Stimulated activated naive B cell treated with anti-CD40 and anti-IgM and Interleukin-4, amounts not matched to agents 10 μg/mL and 1 μg/mL and 100 μg/mL, for 72 hours (primary cell): ENCODE measurements around the gene NFYC.

Source experiments
- ATAC-seq, 2 donors: fragments of 150-1000 bp; cut with Tn5 transposase; replicated peaks; 2 replicates each; pipeline ENCODE4 v1.10.0; 2021; ENCODE audit warnings: moderate library complexity in 1 of 2
- DNase-seq: peaks from one replicate; pipeline ENCODE4 v3.0.0; 2021
- H3K27ac Mint-ChIP-seq: one replicate; pipeline ENCODE4 v1.8.0; 2022; ENCODE audit warnings: mild to moderate bottlenecking, mixed read lengths
- H3K27me3 Mint-ChIP-seq, 2 donors: one replicate each; pipeline ENCODE4 v1.8.0; 2022; ENCODE audit warnings: mixed read lengths in 2 of 2
- H3K36me3 Mint-ChIP-seq, 2 donors: one replicate each; pipeline ENCODE4 v1.8.0; 2022; ENCODE audit warnings: mixed read lengths in 2 of 2, mild to moderate bottlenecking in 1 of 2
- H3K4me1 Mint-ChIP-seq, 2 donors: one replicate each; pipeline ENCODE4 v1.8.0; 2022; ENCODE audit warnings: mixed read lengths in 2 of 2, mild to moderate bottlenecking in 1 of 2
- H3K4me3 Mint-ChIP-seq, 2 donors: one replicate each; pipeline ENCODE4 v1.8.0; 2022; ENCODE audit warnings: mild to moderate bottlenecking in 2 of 2, mixed read lengths in 2 of 2, moderate library complexity in 1 of 2
- H3K9me3 Mint-ChIP-seq, 2 donors: one replicate each; pipeline ENCODE4 v1.8.0; 2022; ENCODE audit warnings: mixed read lengths in 2 of 2, mild to moderate bottlenecking in 1 of 2

The NFYC gene

GRCh38 chr1:40786995-40787705 is 95.6 kb downstream of the NFYC start:
- no peak for ATAC-seq
- H3K4me3 Mint-ChIP-seq, result no peak overlapping the region
- peaks cover 46 to 54% of the 10 kb centered on the region in 2 donors for H3K27me3 Mint-ChIP-seq
- peaks cover 2 to 11% of the 10 kb centered on the region in 2 donors for H3K36me3 Mint-ChIP-seq
- peaks cover 10 to 23% of the 10 kb centered on the region in 2 donors for H3K4me1 Mint-ChIP-seq
- DNase-seq, result no peak
- H3K27ac Mint-ChIP-seq, result no peak overlapping the region
- no peaks in the 10 kb centered on the region for H3K9me3 Mint-ChIP-seq

GRCh38 chr1:40787737-40788560 is 96.4 kb downstream of the NFYC start:
- H3K36me3 Mint-ChIP-seq, result peaks cover 2 to 11% of the 10 kb centered on the region in 2 donors
- DNase-seq (no peak), ATAC-seq (no peak)
- peaks cover 8 to 15% of the 10 kb centered on the region in 2 donors for H3K4me1 Mint-ChIP-seq
- no peak overlapping the region for H3K4me3 Mint-ChIP-seq
- H3K27ac Mint-ChIP-seq, result no peak overlapping the region
- peaks cover 42 to 47% of the 10 kb centered on the region in 2 donors for H3K27me3 Mint-ChIP-seq
- H3K9me3 Mint-ChIP-seq, result no peaks in the 10 kb centered on the region

- H3K27me3 Mint-ChIP-seq, result peaks cover 41% of the 10 kb centered on the region in 2 donors
- H3K27ac Mint-ChIP-seq, result no peak overlapping the region
- no peak overlapping the region for H3K4me3 Mint-ChIP-seq
- DNase-seq (no peak), ATAC-seq (no peak)
- H3K36me3 Mint-ChIP-seq, result peaks cover 2 to 7% of the 10 kb centered on the region in 2 donors
- no peaks in the 10 kb centered on the region for H3K9me3 Mint-ChIP-seq
- peaks cover 3 to 9% of the 10 kb centered on the region in 2 donors for H3K4me1 Mint-ChIP-seq
Observed at GRCh38 chr1:40788561-40789341, 97.2 kb downstream of the NFYC start.

GRCh38 chr1:40789342-40789598 is 97.8 kb downstream of the NFYC start:
- Mint-ChIP-seq H3K4me1 (peaks cover 3 to 7% of the 10 kb centered on the region in 2 donors), H3K4me3 (no peak overlapping the region), H3K27ac (no peak overlapping the region), H3K9me3 (no peaks in the 10 kb centered on the region), H3K36me3 (peaks cover 2 to 7% of the 10 kb centered on the region in 2 donors), H3K27me3 (peaks cover 38 to 40% of the 10 kb centered on the region in 2 donors)
- DNase-seq (no peak), ATAC-seq (no peak)

GRCh38 chr1:40789661-40790430 is 98.3 kb downstream of the NFYC start:
- H3K4me1 Mint-ChIP-seq, result peaks cover 0 to 2% of the 10 kb centered on the region in 2 donors
- H3K4me3 Mint-ChIP-seq, result no peak overlapping the region
- DNase-seq (no peak), ATAC-seq (no peak)
- peaks cover 33 to 34% of the 10 kb centered on the region in 2 donors for H3K27me3 Mint-ChIP-seq
- peaks cover 2 to 7% of the 10 kb centered on the region in 2 donors for H3K36me3 Mint-ChIP-seq
- no peak overlapping the region for H3K27ac Mint-ChIP-seq
- H3K9me3 Mint-ChIP-seq, result no peaks in the 10 kb centered on the region

GRCh38 chr1:40792036-40792435 is 100.5 kb downstream of the NFYC start:
- Mint-ChIP-seq H3K27ac (no peak overlapping the region), H3K4me1 (peaks cover 10 to 12% of the 10 kb centered on the region in 2 donors), H3K36me3 (no peaks in the 10 kb centered on the region), H3K27me3 (peaks cover 13 to 16% of the 10 kb centered on the region in 2 donors), H3K4me3 (no peak overlapping the region), H3K9me3 (no peaks in the 10 kb centered on the region)
- DNase-seq (no peak), ATAC-seq (no peak)

GRCh38 chr1:40793617-40794016 is 102.1 kb downstream of the NFYC start:
- DNase-seq (no peak), ATAC-seq (no peak)

GRCh38 chr1:40794048-40794447 is 102.5 kb downstream of the NFYC start:
- no peak for DNase-seq
- peaks cover 8 to 12% of the 10 kb centered on the region in 2 donors for H3K27me3 Mint-ChIP-seq
- no peak overlapping the region for H3K27ac Mint-ChIP-seq

More at GRCh38 chr1:40793617-40794016, 102.1 kb downstream of the NFYC start:
- Mint-ChIP-seq H3K27ac (no peak overlapping the region), H3K9me3 (no peaks in the 10 kb centered on the region), H3K4me1 (peaks cover 13 to 18% of the 10 kb centered on the region in 2 donors), H3K27me3 (peaks cover 8 to 12% of the 10 kb centered on the region in 2 donors), H3K4me3 (no peak overlapping the region), H3K36me3 (no peaks in the 10 kb centered on the region)

GRCh38 chr1:40794974-40795715 is 103.6 kb downstream of the NFYC start:
- Mint-ChIP-seq H3K27me3 (peaks cover 8 to 12% of the 10 kb centered on the region in 2 donors), H3K4me3 (no peak overlapping the region), H3K27ac (no peak overlapping the region), H3K36me3 (no peaks in the 10 kb centered on the region), H3K9me3 (no peaks in the 10 kb centered on the region), H3K4me1 (peaks cover 13 to 18% of the 10 kb centered on the region in 2 donors)
- ATAC-seq (peak in 1 of 2 donors; percentile 16), DNase-seq (no peak)

More at GRCh38 chr1:40794048-40794447, 102.5 kb downstream of the NFYC start:
- no peak for ATAC-seq
- Mint-ChIP-seq H3K36me3 (no peaks in the 10 kb centered on the region), H3K4me3 (no peak overlapping the region), H3K4me1 (peaks cover 13 to 18% of the 10 kb centered on the region in 2 donors), H3K9me3 (no peaks in the 10 kb centered on the region)

GRCh38 chr1:40795811-40796586 is 104.5 kb downstream of the NFYC start:
- ATAC-seq (peak; percentile 36 to 68), DNase-seq (no peak)
- peaks cover 5 to 12% of the 10 kb centered on the region in 2 donors for H3K27me3 Mint-ChIP-seq
- H3K36me3 Mint-ChIP-seq, result no peaks in the 10 kb centered on the region
- H3K4me3 Mint-ChIP-seq, result no peak overlapping the region
- H3K9me3 Mint-ChIP-seq, result no peaks in the 10 kb centered on the region
- H3K4me1 Mint-ChIP-seq, result peaks cover 18 to 20% of the 10 kb centered on the region in 2 donors
- H3K27ac Mint-ChIP-seq, result no peak overlapping the region

GRCh38 chr1:40796939-40797667 is 105.6 kb downstream of the NFYC start:
- DNase-seq, result no peak
- H3K36me3 Mint-ChIP-seq, result no peaks in the 10 kb centered on the region
- ATAC-seq, result no peak
- no peak overlapping the region for H3K4me3 Mint-ChIP-seq
- no peaks in the 10 kb centered on the region for H3K9me3 Mint-ChIP-seq
- peaks cover 28 to 29% of the 10 kb centered on the region in 2 donors for H3K4me1 Mint-ChIP-seq
- H3K27ac Mint-ChIP-seq, result no peak overlapping the region
- peaks cover 5 to 6% of the 10 kb centered on the region in 2 donors for H3K27me3 Mint-ChIP-seq

GRCh38 chr1:40797668-40798010 is 106.1 kb downstream of the NFYC start:
- peaks cover 5 to 6% of the 10 kb centered on the region in 2 donors for H3K27me3 Mint-ChIP-seq
- no peak overlapping the region for H3K27ac Mint-ChIP-seq
- H3K4me1 Mint-ChIP-seq, result peaks cover 29 to 33% of the 10 kb centered on the region in 2 donors
- no peaks in the 10 kb centered on the region for H3K9me3 Mint-ChIP-seq
- no peak for ATAC-seq
- H3K4me3 Mint-ChIP-seq, result no peak overlapping the region
- no peak for DNase-seq
- H3K36me3 Mint-ChIP-seq, result no peaks in the 10 kb centered on the region
